Nephron (organoid): Measurements from ENCODE around the gene TPRA1.

Experiments
- H3K27ac Mint-ChIP-seq, 3 experiments: 2 replicates each; pipeline ENCODE4 v1.8.0; 2020; ENCODE audit warnings: mixed read lengths in 3 of 3, mild to moderate bottlenecking in 2 of 3, moderate library complexity in 1 of 3
- H3K27me3 Mint-ChIP-seq: 2 replicates; pipeline ENCODE4 v1.8.0; 2021; ENCODE audit warnings: low read depth, mild to moderate bottlenecking, moderate library complexity, mixed read lengths
- H3K36me3 Mint-ChIP-seq: 2 replicates; pipeline ENCODE4 v1.8.0; 2020; ENCODE audit warnings: low read depth, mixed read lengths
- H3K4me1 Mint-ChIP-seq: 2 replicates; pipeline ENCODE4 v1.8.0; 2020; ENCODE audit warnings: mixed read lengths
- H3K4me3 Mint-ChIP-seq, 3 experiments: 2 replicates each; pipeline ENCODE4 v1.8.0; 2020; ENCODE audit warnings: mild to moderate bottlenecking in 3 of 3, mixed read lengths in 3 of 3, moderate library complexity in 2 of 3
- H3K9me3 Mint-ChIP-seq: 2 replicates; pipeline ENCODE4 v1.8.0; 2020; ENCODE audit warnings: mixed read lengths
- CTCF ChIP-seq, 3 experiments: fragments of 200-600 bp; sonication (generic); IDR thresholded peaks; one replicate each; pipeline ENCODE4 v1.5.0; 2021; ENCODE audit warnings: antibody characterized with exemption in 3 of 3; ENCODE audit not compliant: unreplicated experiment in 3 of 3

The TPRA1 gene

GRCh38 chr3:127574880-127575878 lies 15.4 kb downstream of the TPRA1 start:
- no peak overlapping the region for H3K4me3 Mint-ChIP-seq
- no peaks in the 10 kb centered on the region for H3K9me3 Mint-ChIP-seq
- H3K27me3 Mint-ChIP-seq, result no peaks in the 10 kb centered on the region
- H3K36me3 Mint-ChIP-seq, result peaks cover 34% of the 10 kb centered on the region
- peak; percentile 94 to 96 (median 96) for TF ChIP-seq CTCF (IDR thresholded peaks at IDR 0.05; ENCODE audit: unreplicated experiment in 3 of 3)
- H3K27ac Mint-ChIP-seq, result peak overlapping the region in 1 of 3 experiments; percentile 24
- H3K4me1 Mint-ChIP-seq, result peaks cover 5% of the 10 kb centered on the region

GRCh38 chr3:127573912-127574311 lies 16.6 kb downstream of the TPRA1 start:
- H3K4me1 Mint-ChIP-seq, result peaks cover 5% of the 10 kb centered on the region
- TF ChIP-seq CTCF (IDR thresholded peaks at IDR 0.05; ENCODE audit: unreplicated experiment in 3 of 3), result no peak
- H3K36me3 Mint-ChIP-seq, result peaks cover 31% of the 10 kb centered on the region
- no peaks in the 10 kb centered on the region for H3K27me3 Mint-ChIP-seq
- H3K27ac Mint-ChIP-seq, result no peak overlapping the region
- H3K4me3 Mint-ChIP-seq, result no peak overlapping the region
- H3K9me3 Mint-ChIP-seq, result no peaks in the 10 kb centered on the region

GRCh38 chr3:127573401-127573800 lies 17.1 kb downstream of the TPRA1 start:
- Mint-ChIP-seq H3K27me3 (no peaks in the 10 kb centered on the region), H3K36me3 (peaks cover 31% of the 10 kb centered on the region), H3K4me3 (no peak overlapping the region), H3K27ac (no peak overlapping the region), H3K4me1 (peaks cover 5% of the 10 kb centered on the region), H3K9me3 (no peaks in the 10 kb centered on the region)
- TF ChIP-seq CTCF (IDR thresholded peaks at IDR 0.05; ENCODE audit: unreplicated experiment in 3 of 3), result no peak

- Mint-ChIP-seq H3K27ac (no peak overlapping the region), H3K36me3 (peaks cover 31% of the 10 kb centered on the region), H3K9me3 (no peaks in the 10 kb centered on the region), H3K4me1 (peaks cover 5% of the 10 kb centered on the region), H3K27me3 (no peaks in the 10 kb centered on the region), H3K4me3 (no peak overlapping the region)
- TF ChIP-seq CTCF (IDR thresholded peaks at IDR 0.05; ENCODE audit: unreplicated experiment in 3 of 3), result no peak
These were observed 17.8 kb downstream of the TPRA1 start for GRCh38 chr3:127572735-127573134.

- Mint-ChIP-seq H3K9me3 (no peaks in the 10 kb centered on the region), H3K36me3 (peaks cover 31% of the 10 kb centered on the region), H3K4me3 (no peak overlapping the region), H3K4me1 (peaks cover 5% of the 10 kb centered on the region), H3K27ac (no peak overlapping the region), H3K27me3 (no peaks in the 10 kb centered on the region)
- TF ChIP-seq CTCF (IDR thresholded peaks at IDR 0.05; ENCODE audit: unreplicated experiment in 3 of 3), result no peak
These were observed 18.3 kb downstream of the TPRA1 start for GRCh38 chr3:127572186-127572585.
